ENCODE results near the gene SUN1.

DNA sequence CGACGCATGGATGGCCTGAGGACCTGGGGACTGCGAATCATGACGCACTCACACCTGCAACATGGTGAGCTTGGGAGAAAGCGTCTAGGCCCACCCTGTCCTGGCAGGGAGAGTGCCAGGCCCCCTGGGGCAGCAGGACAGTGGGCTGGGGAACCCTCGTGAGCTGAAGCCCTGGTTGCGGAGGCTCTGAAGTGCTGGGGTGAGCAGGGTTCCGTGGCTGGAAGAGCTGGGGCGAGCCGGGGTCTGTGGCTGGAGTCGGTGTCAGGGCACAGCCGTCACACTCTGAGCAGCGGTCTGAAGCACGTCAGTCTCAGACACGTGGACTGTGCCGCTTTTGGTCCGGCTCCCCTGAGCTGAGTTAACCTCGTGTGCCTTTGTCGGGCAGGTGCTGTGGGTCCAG lies 4.7 kb downstream of the SUN1 start:
- TF ChIP-seq POLR2A (IDR thresholded peaks at IDR 0.05) (no peak), POLR2AphosphoS5 (IDR thresholded peaks at IDR 0.05) (no peak)
- TF ChIP-seq, protein P1, sequence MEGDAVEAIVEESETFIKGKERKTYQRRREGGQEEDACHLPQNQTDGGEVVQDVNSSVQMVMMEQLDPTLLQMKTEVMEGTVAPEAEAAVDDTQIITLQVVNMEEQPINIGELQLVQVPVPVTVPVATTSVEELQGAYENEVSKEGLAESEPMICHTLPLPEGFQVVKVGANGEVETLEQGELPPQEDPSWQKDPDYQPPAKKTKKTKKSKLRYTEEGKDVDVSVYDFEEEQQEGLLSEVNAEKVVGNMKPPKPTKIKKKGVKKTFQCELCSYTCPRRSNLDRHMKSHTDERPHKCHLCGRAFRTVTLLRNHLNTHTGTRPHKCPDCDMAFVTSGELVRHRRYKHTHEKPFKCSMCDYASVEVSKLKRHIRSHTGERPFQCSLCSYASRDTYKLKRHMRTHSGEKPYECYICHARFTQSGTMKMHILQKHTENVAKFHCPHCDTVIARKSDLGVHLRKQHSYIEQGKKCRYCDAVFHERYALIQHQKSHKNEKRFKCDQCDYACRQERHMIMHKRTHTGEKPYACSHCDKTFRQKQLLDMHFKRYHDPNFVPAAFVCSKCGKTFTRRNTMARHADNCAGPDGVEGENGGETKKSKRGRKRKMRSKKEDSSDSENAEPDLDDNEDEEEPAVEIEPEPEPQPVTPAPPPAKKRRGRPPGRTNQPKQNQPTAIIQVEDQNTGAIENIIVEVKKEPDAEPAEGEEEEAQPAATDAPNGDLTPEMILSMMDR (IDR thresholded peaks at IDR 0.05): no peak
